Choroid plexus epithelial cell (primary cell): ENCODE data around the gene CNTN5.

Source experiments
- DNase-seq: peaks from one replicate; pipeline ENCODE4 v3.0.0-alpha.2; 2010; ENCODE audit warnings: low read depth
- H3K4me3 ChIP-seq: 2 replicates; pipeline ENCODE4 v1.5.1; 2011; ENCODE audit warnings: low read depth, mild to moderate bottlenecking, control low read depth, low read length, moderate library complexity
- TF ChIP-seq, protein P1 (sequence below): conservative IDR thresholded peaks from 2 replicates; pipeline ENCODE4 v1.5.1; 2011; ENCODE audit warnings: low read depth, mild to moderate bottlenecking, control low read depth, inconsistent platforms, low read length, moderate library complexity

The CNTN5 gene

DNA sequence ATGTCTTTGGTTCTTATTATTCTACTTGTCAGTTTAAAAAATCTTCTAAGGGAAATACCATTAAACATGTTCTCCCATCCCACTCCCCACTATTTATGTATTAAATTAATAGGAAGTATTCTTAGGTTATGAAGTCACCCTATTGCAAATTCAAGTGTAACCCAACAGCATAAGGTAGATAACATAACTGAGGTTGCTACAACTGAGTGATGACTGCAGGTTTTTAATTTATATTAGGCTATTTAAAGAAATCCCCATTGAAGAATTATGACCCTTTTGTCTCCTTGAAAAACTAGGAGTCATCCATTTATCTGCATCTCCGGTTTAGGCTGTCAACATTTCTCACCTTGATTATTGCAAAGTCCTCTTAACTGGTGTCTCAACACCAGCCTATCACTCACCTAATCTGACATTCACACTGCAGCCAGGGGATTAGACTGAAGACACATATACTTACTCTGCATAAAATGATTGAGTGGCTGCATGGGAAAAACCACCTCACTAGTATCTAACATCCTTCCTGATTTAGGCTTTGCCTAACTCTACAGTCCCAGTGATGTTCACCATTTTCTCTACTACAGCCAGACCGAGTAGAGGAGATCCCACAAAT lies 649.4 kb downstream of the CNTN5 start:
- TF ChIP-seq, protein P1, sequence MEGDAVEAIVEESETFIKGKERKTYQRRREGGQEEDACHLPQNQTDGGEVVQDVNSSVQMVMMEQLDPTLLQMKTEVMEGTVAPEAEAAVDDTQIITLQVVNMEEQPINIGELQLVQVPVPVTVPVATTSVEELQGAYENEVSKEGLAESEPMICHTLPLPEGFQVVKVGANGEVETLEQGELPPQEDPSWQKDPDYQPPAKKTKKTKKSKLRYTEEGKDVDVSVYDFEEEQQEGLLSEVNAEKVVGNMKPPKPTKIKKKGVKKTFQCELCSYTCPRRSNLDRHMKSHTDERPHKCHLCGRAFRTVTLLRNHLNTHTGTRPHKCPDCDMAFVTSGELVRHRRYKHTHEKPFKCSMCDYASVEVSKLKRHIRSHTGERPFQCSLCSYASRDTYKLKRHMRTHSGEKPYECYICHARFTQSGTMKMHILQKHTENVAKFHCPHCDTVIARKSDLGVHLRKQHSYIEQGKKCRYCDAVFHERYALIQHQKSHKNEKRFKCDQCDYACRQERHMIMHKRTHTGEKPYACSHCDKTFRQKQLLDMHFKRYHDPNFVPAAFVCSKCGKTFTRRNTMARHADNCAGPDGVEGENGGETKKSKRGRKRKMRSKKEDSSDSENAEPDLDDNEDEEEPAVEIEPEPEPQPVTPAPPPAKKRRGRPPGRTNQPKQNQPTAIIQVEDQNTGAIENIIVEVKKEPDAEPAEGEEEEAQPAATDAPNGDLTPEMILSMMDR, result no peak
- no peak for DNase-seq

DNA sequence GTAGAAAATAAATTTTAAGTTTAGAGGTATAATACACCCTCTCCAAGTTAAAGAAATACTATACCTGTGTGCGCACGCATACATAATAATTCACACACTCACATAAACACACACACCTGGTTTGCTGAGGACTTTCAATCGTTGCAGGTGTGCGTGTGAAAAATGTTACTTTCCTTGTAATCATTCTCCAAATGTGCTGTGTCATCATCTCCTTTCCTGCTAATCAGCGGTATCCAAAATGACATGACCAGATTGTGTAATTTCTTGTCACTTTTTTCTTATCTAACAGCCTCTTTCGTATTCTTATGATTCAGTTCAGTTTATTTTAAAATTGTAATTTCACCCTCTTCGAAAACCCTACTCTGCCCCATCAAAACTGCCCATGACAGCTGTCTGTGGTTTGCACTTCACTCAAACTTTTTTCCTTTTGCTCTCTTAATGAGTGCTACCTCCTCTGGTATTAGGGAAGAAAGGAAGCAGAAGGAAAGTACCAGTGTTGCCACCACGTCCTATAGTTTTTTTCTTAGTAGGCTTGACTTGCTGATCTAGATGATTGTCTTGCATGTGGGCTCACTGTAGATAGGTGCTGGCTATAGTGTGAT lies 651.2 kb downstream of the CNTN5 start:
- no peak overlapping the region for H3K4me3 ChIP-seq
- DNase-seq, result no peak
- TF ChIP-seq, protein P1, result no peak

More for the DNA sequence above, 649.4 kb downstream of the CNTN5 start:
- H3K4me3 ChIP-seq, result no peak overlapping the region

GRCh38 chr11:99676292-99676691 lies 655.5 kb downstream of the CNTN5 start:
- DNase-seq, result no peak
- TF ChIP-seq, protein P1, result no peak
- H3K4me3 ChIP-seq, result no peak overlapping the region

GRCh38 chr11:99682171-99682570 lies 661.4 kb downstream of the CNTN5 start:
- no peak overlapping the region for H3K4me3 ChIP-seq
- DNase-seq, result no peak
- TF ChIP-seq, protein P1, result no peak

GRCh38 chr11:99682646-99683045 lies 661.9 kb downstream of the CNTN5 start:
- TF ChIP-seq, protein P1, result no peak

GRCh38 chr11:99683933-99684332 lies 663.2 kb downstream of the CNTN5 start:
- no peak for DNase-seq
- TF ChIP-seq, protein P1, result no peak

More at GRCh38 chr11:99682646-99683045, 661.9 kb downstream of the CNTN5 start:
- no peak overlapping the region for H3K4me3 ChIP-seq
- DNase-seq, result no peak

DNA sequence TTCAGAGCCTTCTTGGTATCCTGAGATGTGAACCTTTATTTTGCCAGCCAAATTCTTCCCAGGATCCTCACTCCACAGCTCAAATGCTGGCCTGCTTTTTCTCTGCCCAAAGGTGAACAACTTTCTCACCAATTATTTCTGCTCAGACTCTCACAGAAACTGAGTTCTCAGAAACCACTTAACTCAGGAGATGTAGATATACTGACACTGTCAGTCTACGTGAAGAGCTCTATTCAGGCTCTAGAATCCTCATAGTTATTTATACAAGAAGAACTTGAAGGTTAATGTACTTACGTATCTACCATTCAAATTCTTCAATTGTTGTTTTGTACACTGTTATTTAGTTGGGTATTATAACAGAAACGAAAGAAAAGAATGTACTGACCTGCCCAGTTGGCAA lies 666.1 kb downstream of the CNTN5 start:
- H3K4me3 ChIP-seq, result no peak overlapping the region
- TF ChIP-seq, protein P1, result no peak
- no peak for DNase-seq

More at GRCh38 chr11:99683933-99684332, 663.2 kb downstream of the CNTN5 start:
- no peak overlapping the region for H3K4me3 ChIP-seq
